HG03457 (cell line): ENCODE measurements around the gene CD160.
"Not testable (repeated sequence)": the region's sequence is repeated elsewhere in the genome, so short reads cannot be mapped to it uniquely, and the experiment has no call there.

Experiments used
- ATAC-seq: cut with Tn5 transposase; IDR thresholded peaks from one replicate; pipeline ENCODE4 v1.9.1; 2021; ENCODE audit warnings: moderate number of reproducible peaks; ENCODE audit not compliant: unreplicated experiment

Gene CD160

DNA sequence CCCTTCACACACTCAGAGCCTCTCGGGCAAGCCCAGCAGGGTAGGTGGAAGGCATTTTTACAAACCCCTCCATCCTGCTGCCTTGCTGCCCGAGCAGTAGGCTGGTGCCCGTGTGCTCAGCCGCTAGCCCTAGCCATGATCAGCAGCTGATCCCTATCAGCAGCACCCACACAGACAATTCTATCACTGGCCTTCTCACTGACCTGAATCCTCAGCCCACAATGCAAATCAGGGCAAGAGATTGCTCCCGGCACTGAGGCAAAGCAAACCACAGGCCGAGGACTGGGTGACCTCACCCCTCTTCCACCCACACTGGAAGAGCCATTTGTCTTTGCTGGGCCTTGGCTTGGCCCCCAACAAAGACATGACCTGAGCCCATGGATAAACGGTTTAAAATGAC is 11.2 kb upstream of the CD160 start:
- no peak for ATAC-seq

DNA sequence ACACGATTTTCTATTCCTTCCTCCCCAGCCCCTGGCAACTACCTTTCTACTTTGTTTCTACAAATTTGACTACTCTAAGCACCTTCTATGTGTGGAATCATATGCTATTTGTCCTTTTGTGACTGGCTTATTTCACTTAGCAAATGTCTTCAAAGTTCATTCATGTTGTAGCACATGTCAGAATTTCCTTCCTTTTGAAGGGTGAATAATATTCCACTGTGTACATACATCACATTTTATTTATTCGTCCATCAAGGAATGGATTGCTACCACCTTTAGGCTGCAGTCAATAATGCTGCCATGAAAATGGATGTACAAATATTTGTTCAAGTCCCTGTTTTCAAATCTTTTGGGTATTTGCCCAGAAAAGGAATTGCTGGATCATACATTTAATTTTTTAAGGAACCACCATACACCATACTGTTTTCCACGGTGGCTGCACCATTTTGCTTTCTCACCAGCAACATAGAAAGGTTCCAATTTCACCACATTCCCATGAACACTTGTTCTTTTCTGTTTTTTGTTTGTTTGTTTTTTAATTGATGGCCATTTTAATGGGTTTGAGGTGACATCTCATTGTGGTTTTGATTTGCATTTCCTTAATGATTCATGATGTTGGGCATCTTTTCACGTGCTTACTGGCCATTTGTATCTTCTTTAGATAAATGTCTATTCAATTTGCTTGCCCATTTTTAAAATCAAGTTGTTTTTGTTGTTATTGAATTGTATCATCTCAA is 8.8 kb upstream of the CD160 start:
- no peak for ATAC-seq

DNA sequence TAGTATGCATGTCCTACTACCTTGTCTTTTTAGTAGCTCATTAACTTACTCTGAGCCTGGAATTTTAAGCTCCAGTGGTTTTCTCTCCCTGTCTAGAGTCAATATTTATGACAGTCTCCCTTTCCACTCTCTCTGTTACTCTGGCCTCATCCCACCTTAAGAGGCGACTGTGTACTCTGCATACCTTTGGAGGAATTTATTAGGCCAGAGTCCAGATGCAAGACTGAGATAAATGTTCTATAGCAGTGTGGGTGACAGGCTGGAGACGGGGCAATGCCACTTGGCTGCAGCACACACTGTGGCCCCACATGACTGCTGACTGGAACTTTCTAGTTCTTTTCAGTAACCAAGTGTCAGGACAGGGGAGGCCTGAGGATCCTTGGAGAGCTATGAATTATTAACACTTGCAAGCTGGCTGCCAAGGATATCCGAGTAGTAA is 8.1 kb upstream of the CD160 start:
- ATAC-seq, result no peak

DNA sequence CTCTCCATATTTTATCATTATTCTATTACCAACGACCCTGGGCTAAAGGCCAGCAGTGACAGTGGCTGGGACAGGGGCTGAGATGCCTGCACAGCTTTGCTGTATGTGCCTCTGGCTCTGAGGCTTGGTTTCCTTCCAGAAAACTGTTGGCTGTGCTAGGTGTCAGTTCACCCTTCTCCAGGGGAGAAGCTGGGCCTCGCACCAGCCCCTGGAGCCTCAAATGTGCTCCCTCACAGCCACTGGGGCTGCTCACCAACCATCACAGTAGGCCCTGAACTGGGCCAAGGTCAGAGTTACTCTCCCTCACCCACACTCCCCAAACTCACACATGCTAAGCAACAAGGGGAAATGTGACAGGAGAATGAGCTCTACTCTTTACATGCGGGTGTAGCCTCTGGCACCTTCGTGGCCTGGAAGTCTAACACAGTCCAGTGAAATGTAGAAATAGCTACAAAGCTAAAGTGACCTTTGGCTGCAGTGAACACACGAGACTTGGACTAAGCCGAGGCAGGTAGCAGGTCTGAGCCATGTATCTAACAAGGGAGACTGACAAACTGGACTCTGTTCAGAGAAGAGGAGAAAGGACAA is 4.7 kb upstream of the CD160 start:
- no peak for ATAC-seq

DNA sequence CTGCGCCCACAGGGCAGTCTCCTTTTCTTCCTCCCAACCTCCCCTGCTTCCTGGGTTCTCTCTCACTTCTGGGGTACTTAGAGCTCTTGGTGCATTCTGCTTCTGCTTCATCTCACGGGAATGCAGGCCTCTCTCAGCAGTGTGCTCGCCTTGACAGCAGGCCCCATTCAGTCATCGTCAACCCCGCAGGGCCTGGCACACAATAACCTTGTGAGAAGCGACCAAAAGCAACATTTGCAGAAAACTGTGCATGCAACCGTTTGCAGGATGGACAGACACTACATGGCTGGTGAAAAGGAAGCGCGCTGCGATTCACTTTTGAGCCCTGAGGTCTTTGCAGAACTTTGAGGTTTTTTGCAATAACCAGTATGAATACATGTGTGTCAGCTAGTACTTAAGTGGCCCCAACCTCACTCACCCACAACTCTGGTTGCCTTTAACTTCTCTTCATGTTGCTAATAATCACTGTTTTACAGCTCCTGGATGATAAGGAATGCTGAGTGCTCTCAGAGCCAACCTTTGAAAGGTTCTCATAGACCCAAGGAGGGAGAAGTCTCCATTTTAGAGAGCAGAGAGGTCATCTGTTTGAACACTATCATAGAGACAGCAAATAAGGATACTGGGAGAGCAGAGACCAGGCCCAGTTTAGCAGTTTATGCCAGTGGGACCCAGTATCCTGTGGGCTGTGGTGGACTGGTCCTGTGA is 2.5 kb upstream of the CD160 start:
- no peak for ATAC-seq

DNA sequence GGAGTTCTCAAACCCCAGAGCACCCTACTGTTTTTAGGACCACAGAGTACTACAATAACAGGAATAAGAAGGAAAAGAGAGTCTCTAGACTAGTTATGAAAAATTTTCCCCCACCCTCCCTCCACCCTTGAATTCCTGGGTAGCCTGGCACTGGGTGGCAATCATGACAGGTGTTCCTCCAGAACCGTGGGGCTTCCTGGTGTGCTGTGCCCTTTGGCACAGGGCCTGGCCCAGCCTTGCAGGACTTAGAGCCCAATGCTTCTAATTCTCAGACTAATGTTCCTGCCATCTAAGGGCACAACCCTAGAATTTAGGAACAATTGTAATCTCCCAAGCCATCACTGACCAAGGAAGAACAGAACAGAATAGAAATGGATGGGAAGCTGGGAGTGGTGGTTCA is 1.5 kb upstream of the CD160 start:
- no peak for ATAC-seq

DNA sequence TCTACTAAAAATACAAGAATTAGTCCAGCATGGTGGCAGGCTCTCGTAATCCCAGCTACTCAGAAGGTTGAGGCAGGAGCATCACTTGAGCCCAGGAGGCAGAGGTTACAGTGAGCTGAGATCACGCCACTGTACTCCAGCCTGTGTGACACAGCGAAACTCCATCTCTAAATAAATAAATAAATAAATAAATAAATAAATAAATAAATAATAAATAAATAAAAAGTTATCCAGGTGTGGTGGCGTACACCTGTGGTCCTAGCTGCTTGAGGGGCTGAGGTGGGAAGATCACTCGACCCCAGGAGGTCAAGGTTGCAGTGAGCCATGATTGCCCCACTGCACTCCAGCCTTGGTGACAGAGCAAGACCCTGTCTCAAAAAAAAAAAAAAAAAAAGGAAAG is 834 bp upstream of the CD160 start:
- ATAC-seq, result not testable (repeated sequence)

DNA sequence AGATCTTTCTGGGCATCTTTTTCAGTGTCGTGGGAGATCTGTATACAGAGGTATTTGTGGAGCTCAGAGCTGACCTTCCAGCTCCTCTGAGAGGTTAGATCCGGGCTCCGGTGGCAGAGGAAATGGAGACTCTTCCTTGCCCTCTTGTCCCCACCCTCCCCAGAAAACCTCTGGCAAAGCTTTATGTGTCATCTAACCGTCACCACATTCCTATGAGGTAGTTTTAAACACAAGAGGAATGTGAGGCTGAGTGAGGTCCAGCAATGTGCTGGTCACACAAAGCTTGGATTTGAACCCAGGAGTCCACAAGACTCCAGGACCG is 1.2 kb downstream of the CD160 start:
- no peak for ATAC-seq

DNA sequence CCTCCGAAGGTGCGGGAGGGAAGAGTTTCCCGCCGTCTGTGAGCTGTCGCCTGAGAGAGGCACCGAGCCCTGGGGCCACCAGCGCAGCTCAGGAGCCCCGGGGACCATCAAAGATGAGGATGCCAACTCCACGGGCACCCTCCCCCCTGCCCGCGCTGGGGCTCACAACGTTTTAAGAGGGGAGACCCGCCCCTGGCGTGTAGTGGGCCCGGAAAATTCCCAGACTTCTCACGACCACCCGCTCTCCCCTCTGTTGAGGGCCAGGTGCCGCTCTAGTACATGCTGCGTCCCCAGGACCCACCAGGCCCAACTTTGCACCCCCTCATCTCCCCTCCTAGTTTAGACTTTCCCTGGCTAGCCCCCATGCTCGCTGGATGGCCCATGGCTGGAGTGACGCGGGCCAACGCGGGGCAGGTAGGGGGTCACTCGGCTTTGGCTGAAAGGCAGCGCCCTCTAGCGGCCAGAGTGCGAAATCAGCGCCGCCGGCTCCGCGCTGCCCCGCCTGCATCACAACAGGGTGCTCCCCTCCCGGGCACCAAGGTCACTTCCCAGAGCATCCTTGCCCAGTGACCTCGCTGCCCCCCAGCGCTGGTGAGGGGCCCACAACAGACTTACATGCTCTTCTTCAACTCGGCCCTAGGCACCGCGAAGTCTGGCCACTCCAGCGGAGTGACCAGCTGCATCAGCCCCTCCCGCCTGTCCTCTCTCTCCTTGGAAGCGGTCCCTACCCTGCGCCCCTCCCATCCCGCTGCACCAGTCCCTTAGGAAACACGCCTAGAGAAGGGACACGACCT is 1.8 kb downstream of the CD160 start:
- no peak for ATAC-seq

DNA sequence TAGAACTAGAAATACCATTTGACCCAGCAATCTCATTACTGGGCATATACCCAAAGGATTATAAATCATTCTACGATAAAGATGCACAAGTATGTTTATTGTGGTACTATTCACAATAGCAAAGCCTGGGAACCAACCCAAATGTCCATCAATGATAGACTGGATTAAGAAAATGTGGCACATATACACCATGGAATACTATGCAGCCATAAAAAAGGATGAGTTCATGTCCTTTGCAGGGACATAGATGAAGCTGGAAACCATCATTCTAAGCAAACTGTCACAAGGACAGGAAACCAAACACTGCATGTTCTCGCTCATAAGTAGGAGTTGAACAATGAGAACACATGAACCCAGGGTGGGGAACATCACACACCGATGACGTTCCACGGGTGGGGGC is 6.9 kb downstream of the CD160 start:
- not testable (repeated sequence) for ATAC-seq

DNA sequence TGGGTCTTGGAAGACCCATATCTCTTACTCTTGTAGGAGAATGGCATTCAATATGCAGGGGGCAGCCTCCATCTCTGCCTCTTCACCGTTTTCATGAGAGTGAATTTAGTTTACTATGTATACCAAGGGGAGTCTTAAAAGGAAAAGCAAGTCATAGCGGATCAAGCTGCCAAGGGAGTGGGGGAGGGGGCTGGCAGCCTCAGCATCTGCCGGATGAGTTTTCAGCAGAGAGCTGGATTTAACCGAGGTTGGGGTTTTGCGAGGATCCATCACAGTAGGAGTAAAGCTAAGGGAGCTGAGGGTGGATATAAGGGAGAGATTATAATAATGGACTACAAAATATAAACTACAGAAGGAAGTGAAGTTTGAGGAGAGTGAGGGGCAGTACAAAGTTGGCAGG is 9.9 kb downstream of the CD160 start:
- ATAC-seq, result no peak

DNA sequence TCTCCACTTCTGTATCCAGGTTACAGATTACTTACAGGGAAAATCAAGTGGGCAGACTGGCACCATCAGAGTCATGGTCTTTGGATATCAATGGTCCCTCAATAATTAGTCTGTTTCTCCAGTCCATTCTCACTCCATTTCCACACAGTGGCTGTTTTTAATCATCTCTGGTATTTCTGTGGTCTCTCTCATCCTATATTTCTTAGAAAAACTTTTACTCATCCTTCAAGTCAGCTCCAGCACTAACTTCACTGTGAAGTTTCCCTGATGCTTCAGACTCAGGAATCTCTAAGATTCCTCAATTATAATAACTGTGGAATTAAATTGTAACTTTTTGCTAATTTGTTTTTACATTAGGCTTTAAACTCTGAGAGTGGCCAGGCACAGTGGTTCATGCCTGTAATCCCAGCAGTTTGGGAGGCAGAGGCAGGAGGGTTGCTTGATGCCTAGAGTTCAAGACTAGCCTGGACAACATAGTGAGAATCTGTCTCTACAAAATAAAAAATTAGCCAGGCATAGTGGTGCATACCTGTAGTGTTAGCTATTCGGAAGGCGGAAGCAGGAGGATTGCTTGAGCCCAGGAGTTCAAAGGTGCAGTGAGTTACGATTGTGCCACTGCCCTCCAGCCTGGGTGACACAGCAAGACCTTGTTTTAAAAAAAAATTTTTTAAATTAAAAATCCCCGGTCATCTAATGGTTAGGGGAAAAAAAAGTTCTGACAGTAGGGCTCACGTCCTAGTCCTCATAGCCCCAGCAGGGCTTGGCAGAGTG is 10.6 kb downstream of the CD160 start:
- ATAC-seq, result no peak

DNA sequence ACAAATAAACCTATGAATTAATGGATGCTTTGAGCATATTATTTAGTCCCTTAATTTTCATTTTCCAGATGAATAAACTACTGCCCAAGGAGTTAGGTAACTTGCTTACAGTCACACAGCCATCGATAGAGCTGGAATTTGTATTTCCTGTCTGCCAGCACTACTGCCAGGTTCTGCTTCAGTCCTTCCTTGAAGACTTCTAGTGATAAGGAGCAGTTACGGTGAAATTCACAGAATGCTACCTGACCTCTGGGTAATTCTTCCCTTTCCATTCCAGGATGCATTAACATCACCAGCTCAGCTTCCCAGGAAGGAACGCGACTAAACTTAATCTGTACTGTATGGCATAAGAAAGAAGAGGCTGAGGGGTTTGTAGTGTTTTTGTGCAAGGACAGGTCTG is 11.2 kb downstream of the CD160 start:
- ATAC-seq, result no peak

DNA sequence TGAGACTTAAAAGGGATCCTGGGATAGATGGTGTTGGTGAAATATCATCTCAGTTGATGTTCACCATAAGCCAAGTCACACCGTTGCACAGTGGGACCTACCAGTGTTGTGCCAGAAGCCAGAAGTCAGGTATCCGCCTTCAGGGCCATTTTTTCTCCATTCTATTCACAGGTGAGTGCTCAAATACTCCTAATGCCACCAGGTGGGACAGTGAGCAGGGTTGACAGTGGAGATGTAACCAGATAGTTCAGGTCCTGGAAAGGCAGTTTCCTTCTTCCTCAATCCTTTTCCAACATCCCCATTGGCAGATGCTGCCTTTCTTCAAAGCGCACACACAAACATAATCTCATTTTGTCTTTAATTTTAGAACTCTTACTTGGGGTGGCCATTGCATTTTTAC is 11.6 kb downstream of the CD160 start:
- ATAC-seq, result no peak

DNA sequence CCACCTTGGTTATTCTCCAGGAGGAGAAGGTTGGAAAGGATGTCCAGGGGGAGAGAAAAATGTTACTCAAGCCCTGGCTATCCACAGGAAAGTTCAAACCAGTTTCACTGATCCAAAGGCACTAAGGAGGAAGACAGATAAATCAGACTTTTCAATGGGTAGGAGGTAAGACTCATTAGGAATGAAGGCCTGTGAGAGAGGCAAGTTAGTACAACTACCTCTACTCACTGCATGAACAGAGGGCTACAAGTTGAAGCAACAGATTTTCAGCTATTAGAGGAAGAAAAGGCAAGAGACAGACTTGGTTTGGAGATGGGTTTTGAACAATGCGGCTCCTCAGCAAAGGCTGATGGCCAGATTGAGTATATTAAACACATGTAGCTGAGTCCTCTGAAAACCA is 16.9 kb downstream of the CD160 start:
- no peak for ATAC-seq

DNA sequence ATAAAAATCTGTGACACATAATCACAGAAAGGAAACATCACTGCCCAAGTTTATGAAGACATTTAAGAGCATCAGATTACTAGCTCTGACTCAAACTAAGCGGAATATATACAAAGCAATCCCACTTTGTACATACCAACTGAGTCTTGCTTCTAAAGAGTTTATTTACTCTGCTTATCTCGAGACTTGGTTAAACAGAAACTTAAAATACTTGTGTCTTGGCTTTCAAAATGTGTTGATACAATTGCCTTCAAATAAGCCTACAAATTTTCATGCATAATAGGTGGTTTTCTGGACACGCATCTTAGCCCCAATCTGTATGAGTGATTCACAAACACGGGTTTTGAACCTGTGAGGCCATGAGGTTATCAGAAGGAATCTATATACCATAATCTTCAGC is 21.0 kb downstream of the CD160 start:
- ATAC-seq, result no peak

DNA sequence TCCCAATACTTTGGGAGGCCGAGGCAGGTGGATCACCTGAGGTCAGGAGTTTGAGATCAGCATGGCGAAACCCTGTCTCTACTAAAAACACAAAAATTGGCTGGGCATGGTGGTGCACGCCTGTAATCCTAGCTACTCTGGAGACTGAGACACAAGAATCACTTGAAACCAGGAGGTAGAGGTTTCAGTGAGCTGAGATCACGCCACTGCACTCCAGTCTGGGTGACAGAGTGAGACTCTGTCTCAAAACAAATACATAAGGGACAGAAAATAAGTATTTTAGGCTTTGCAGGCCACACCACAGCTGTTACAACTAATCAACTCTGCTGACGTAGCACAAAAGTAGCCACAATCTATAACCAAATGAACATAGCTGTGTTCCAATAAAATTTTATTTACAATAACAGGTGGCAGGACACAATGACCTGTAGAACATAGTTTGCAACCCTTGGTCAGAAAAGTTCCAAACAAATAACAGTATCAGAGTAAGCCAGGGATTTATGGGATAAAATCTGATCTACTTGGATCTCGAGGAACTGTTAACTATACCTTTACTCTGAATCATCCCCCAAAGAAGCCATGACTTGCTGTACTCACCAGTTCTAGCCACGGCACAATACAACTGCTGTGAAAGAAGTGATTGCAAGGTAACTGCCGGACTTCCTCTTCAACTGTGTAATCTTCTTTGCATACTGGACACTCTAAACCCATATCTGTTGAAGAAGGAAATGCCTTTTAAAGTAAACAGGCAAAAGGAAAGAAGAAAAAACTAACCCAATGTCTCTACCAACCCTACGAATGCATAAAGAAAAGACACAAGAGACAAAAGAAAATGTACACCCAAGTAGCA is 28.3 kb downstream of the CD160 start:
- ATAC-seq, result no peak

DNA sequence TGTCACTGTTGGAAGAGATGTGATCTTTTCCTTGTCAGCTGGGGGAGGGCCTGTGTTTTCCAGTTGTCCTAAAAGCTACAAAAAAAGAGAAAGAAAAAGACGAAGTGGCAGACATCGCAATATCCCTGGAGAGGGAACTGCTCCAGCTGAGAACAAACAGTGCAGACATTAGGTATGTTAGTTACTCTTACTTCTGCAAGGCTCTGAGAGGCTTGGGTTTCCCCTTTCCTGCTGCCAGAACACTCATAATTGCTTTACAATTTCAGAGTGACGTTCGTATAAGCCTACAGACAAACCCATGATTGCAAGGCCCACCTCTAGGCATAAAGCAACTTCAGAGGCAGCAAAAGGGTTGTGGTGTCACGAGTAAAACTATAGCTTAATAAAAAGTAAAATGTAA is 31.1 kb downstream of the CD160 start:
- no peak for ATAC-seq

DNA sequence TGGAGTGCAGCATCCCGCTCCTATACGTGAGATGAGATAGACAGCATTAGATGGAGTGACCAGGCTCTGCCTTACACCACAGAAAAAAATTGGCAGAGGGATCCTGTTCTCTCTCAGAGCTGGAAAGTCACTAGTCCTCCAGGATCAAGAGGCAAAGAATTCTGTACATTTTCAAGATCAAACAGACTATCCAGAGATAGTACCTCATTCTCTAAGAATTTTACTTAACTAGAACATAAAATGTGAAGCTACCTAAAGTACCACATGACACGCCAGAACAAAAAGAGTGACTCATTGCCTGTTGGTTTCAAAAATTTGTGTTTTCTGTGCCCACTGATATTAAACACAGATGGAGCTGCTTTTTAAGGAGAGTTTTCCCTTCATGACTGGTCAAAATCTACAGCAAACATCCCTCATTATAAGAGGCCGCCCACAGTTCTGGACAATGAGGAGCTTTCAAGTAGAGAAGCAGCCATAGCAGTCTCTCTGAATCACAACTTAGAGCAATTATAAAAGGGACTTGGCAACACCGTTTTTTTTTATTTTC is 32.3 kb downstream of the CD160 start:
- no peak for ATAC-seq

DNA sequence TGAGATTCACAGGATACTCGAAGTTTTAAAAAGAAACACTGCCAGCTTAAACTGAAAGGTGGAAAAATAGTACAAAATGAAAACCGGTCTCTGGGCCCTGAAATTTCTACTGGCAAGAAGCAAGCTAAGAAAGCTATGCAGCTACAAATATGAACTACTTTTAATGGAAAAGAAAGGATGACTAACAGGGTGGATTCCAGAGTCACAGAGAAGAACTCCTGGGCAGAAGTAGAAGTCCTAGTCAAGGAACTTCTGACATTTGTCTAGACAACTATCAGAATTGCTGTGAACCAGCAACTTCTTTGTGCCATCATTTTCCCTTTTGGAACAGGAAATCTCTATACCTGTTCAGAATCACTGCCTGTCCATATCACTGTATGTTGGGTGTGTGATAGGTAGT is 38.1 kb downstream of the CD160 start:
- ATAC-seq, result no peak
